ENCODE results near the gene SLC13A5.

Gene SLC13A5

DNA sequence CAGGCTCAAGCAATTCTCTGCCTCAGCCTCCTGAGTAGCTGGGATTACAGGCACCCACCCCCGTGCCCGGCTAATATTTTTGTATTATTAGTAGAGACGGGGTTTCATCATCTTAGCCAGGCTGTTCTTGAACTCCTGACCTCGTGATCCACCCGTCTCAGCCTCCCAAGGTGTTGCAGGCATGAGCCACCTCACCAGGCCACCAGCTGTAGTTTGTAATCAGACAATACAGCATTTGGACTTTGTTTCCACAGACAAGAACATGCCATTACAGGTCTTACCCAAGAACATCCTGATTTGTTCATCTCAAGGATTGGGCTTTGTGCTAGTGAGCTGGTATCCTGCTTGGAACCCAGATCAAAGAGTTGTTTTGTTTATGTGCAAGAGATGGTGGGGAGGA is 31.5 kb downstream of the SLC13A5 start:
- TF ChIP-seq POLR2AphosphoS5 (IDR thresholded peaks at IDR 0.05; ENCODE audit: low read depth), result no peak
- TF ChIP-seq SPI1 (IDR thresholded peaks at IDR 0.05; ENCODE audit: borderline replicate concordance, low read depth), result no peak
- TF ChIP-seq, protein P1, sequence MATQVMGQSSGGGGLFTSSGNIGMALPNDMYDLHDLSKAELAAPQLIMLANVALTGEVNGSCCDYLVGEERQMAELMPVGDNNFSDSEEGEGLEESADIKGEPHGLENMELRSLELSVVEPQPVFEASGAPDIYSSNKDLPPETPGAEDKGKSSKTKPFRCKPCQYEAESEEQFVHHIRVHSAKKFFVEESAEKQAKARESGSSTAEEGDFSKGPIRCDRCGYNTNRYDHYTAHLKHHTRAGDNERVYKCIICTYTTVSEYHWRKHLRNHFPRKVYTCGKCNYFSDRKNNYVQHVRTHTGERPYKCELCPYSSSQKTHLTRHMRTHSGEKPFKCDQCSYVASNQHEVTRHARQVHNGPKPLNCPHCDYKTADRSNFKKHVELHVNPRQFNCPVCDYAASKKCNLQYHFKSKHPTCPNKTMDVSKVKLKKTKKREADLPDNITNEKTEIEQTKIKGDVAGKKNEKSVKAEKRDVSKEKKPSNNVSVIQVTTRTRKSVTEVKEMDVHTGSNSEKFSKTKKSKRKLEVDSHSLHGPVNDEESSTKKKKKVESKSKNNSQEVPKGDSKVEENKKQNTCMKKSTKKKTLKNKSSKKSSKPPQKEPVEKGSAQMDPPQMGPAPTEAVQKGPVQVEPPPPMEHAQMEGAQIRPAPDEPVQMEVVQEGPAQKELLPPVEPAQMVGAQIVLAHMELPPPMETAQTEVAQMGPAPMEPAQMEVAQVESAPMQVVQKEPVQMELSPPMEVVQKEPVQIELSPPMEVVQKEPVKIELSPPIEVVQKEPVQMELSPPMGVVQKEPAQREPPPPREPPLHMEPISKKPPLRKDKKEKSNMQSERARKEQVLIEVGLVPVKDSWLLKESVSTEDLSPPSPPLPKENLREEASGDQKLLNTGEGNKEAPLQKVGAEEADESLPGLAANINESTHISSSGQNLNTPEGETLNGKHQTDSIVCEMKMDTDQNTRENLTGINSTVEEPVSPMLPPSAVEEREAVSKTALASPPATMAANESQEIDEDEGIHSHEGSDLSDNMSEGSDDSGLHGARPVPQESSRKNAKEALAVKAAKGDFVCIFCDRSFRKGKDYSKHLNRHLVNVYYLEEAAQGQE (IDR thresholded peaks at IDR 0.05; ENCODE audit: insufficient replicate concordance, low read depth), result no peak
- TF ChIP-seq GABPA (IDR thresholded peaks at IDR 0.05; ENCODE audit: low read depth), result no peak
- TF ChIP-seq, protein P2, sequence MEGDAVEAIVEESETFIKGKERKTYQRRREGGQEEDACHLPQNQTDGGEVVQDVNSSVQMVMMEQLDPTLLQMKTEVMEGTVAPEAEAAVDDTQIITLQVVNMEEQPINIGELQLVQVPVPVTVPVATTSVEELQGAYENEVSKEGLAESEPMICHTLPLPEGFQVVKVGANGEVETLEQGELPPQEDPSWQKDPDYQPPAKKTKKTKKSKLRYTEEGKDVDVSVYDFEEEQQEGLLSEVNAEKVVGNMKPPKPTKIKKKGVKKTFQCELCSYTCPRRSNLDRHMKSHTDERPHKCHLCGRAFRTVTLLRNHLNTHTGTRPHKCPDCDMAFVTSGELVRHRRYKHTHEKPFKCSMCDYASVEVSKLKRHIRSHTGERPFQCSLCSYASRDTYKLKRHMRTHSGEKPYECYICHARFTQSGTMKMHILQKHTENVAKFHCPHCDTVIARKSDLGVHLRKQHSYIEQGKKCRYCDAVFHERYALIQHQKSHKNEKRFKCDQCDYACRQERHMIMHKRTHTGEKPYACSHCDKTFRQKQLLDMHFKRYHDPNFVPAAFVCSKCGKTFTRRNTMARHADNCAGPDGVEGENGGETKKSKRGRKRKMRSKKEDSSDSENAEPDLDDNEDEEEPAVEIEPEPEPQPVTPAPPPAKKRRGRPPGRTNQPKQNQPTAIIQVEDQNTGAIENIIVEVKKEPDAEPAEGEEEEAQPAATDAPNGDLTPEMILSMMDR (IDR thresholded peaks at IDR 0.05; ENCODE audit: insufficient read depth, low read length), result no peak
- Histone ChIP-seq H3K27ac (replicated peaks) (no peak overlapping the region), H3K27me3 (ENCODE audit: insufficient read depth, poor library complexity, severe bottlenecking) (no peaks in the 10 kb centered on the region), H3K4me3 (replicated peaks; ENCODE audit: insufficient read depth, low read length) (no peak overlapping the region)
- no peak for DNase-seq (ENCODE audit: low read depth in 1 of 2, low spot score in 1 of 2)

- no peak for DNase-seq (ENCODE audit: low read depth in 1 of 2, low spot score in 1 of 2)
- H3K27me3 ChIP-seq (ENCODE audit: insufficient read depth, poor library complexity, severe bottlenecking), result no peaks in the 10 kb centered on the region
- TF ChIP-seq SPI1 (IDR thresholded peaks at IDR 0.05; ENCODE audit: borderline replicate concordance, low read depth) (no peak), GABPA (IDR thresholded peaks at IDR 0.05; ENCODE audit: low read depth) (no peak), POLR2AphosphoS5 (IDR thresholded peaks at IDR 0.05; ENCODE audit: low read depth) (no peak)
- TF ChIP-seq, protein P1 (IDR thresholded peaks at IDR 0.05; ENCODE audit: insufficient replicate concordance, low read depth), result no peak
- TF ChIP-seq, protein P2 (IDR thresholded peaks at IDR 0.05; ENCODE audit: insufficient read depth, low read length), result no peak
- no peak overlapping the region for H3K4me3 ChIP-seq (replicated peaks; ENCODE audit: insufficient read depth, low read length)
- H3K27ac ChIP-seq (replicated peaks), result no peak overlapping the region
These were observed 32.0 kb downstream of the SLC13A5 start for GRCh38 chr17:6681176-6681575.

DNA sequence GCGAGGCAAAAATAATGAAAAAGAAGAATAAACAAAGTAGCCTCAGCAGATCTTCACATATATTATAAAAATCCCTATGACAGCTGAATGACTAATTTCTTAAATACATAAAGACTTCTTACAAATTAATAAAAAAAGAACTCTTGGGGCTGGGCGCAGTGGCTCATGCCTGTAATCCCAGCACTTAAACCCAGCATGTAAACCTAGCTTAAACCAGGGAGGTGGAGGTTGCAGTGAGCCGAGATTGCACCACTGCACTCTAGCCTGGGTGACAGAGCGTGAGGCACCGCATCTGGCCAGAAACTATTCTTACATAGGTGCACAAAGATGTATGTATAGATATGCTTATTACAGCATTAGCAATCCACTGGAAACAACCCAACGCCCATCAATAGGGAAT is 33.9 kb downstream of the SLC13A5 start:
- TF ChIP-seq POLR2AphosphoS5 (IDR thresholded peaks at IDR 0.05; ENCODE audit: low read depth) (no peak), SPI1 (IDR thresholded peaks at IDR 0.05; ENCODE audit: borderline replicate concordance, low read depth) (no peak), GABPA (IDR thresholded peaks at IDR 0.05; ENCODE audit: low read depth) (no peak)
- TF ChIP-seq, protein P2 (IDR thresholded peaks at IDR 0.05; ENCODE audit: insufficient read depth, low read length), result no peak
- TF ChIP-seq, protein P1 (IDR thresholded peaks at IDR 0.05; ENCODE audit: insufficient replicate concordance, low read depth), result no peak
- DNase-seq (ENCODE audit: low read depth in 1 of 2, low spot score in 1 of 2), result no peak
- Histone ChIP-seq H3K27me3 (ENCODE audit: insufficient read depth, poor library complexity, severe bottlenecking) (no peaks in the 10 kb centered on the region), H3K4me3 (replicated peaks; ENCODE audit: insufficient read depth, low read length) (no peak overlapping the region), H3K27ac (replicated peaks) (no peak overlapping the region)

Data from HL-60 (cell line).